Osteocyte (in vitro differentiated cells): ENCODE results near the gene ERCC4. TPM values are rescaled to one million over a fixed set of nuclear protein-coding genes. Genes with fewer than 3 reads are reported as not detected.

Source experiments
- DNase-seq: peaks from one replicate; pipeline ENCODE4 v3.0.0; 2021; ENCODE audit warnings: mixed read lengths; ENCODE audit not compliant: unreplicated experiment; ENCODE audit errors: extremely low spot score
- H3K27ac Mint-ChIP-seq: one replicate; pipeline ENCODE4 v1.8.0; 2021; ENCODE audit warnings: mild to moderate bottlenecking, mixed read lengths; ENCODE audit not compliant: unreplicated experiment
- H3K27me3 Mint-ChIP-seq: one replicate; pipeline ENCODE4 v1.8.0; 2021; ENCODE audit warnings: mixed read lengths; ENCODE audit not compliant: unreplicated experiment
- H3K36me3 Mint-ChIP-seq: one replicate; pipeline ENCODE4 v1.8.0; 2021; ENCODE audit warnings: mixed read lengths; ENCODE audit not compliant: unreplicated experiment
- H3K4me1 Mint-ChIP-seq: one replicate; pipeline ENCODE4 v1.8.0; 2021; ENCODE audit warnings: mixed read lengths; ENCODE audit not compliant: unreplicated experiment
- H3K4me3 Mint-ChIP-seq: one replicate; pipeline ENCODE4 v1.8.0; 2021; ENCODE audit warnings: mild to moderate bottlenecking, moderate library complexity, mixed read lengths; ENCODE audit not compliant: unreplicated experiment
- H3K9me3 Mint-ChIP-seq: one replicate; pipeline ENCODE4 v1.8.0; 2021; ENCODE audit warnings: mixed read lengths; ENCODE audit not compliant: unreplicated experiment
- CTCF ChIP-seq: fragments of 200-600 bp; sonication (generic); IDR thresholded peaks from 2 replicates; pipeline ENCODE4 v1.5.0; 2021; ENCODE audit warnings: antibody characterized with exemption, mild to moderate bottlenecking, moderate library complexity
- long read RNA-seq: library from polyadenylated mRNA; unstranded; transcript quantifications from one replicate; pipeline ENCODE4 v2.0.0, GENCODE V29; 2021
- total RNA-seq: library from RNA; stranded (reverse); gene quantifications from 2 replicates; pipeline ENCODE4 v1.2.1, GENCODE V29; 2021

ERCC4 gene
- total RNA-seq, result 16.0 and 19.7 TPM in 2 replicates
- long read RNA-seq, transcript ERCC4-207 (6 exons, 2,073 nt), result major isoform, 19 of 36 reads
- long read RNA-seq, partial matches to known transcripts, result 12 of 36 reads
- long read RNA-seq, other reads (novel, unspliced or antisense), result 4 of 36 reads

GRCh38 chr16:13919683-13920509 lies at the start of gene ERCC4:
ERCC4 (plus strand) TSS chr16:13920154; CDS start chr16:13920166, 12 bp downstream.
- Mint-ChIP-seq H3K27me3 (peaks cover 14% of the 10 kb centered on the region), H3K27ac (peak within 1 kb of the TSS; percentile 89), H3K4me1 (peaks cover 26% of the 10 kb centered on the region), H3K9me3 (no peaks in the 10 kb centered on the region), H3K36me3 (peaks cover 5% of the 10 kb centered on the region), H3K4me3 (peak within 1 kb of the TSS; percentile 99)
- DNase-seq, result peak; percentile 100
- TF ChIP-seq CTCF, result peak; percentile 97

- no peak overlapping the region for H3K4me3 Mint-ChIP-seq
- peaks cover 6% of the 10 kb centered on the region for H3K27me3 Mint-ChIP-seq
- no peaks in the 10 kb centered on the region for H3K9me3 Mint-ChIP-seq
- H3K36me3 Mint-ChIP-seq, result no peaks in the 10 kb centered on the region
- no peak for DNase-seq
- peak; percentile 45 for TF ChIP-seq CTCF
- no peak overlapping the region for H3K27ac Mint-ChIP-seq
- H3K4me1 Mint-ChIP-seq, result no peaks in the 10 kb centered on the region
Measured at GRCh38 chr16:13873835-13874438, 46.0 kb upstream of the ERCC4 start.

- no peak for DNase-seq
- Mint-ChIP-seq H3K9me3 (no peaks in the 10 kb centered on the region), H3K27ac (no peak overlapping the region), H3K4me1 (no peaks in the 10 kb centered on the region), H3K4me3 (no peak overlapping the region), H3K27me3 (peaks cover 6% of the 10 kb centered on the region), H3K36me3 (no peaks in the 10 kb centered on the region)
- TF ChIP-seq CTCF, result no peak
Measured at GRCh38 chr16:13875614-13876284, 44.2 kb upstream of the ERCC4 start.

- H3K9me3 Mint-ChIP-seq, result no peaks in the 10 kb centered on the region
Measured at GRCh38 chr16:13883276-13883675, 36.7 kb upstream of the ERCC4 start.

More at GRCh38 chr16:13883276-13883675, 36.7 kb upstream of the ERCC4 start:
- no peaks in the 10 kb centered on the region for H3K27me3 Mint-ChIP-seq
- TF ChIP-seq CTCF, result no peak
- no peak for DNase-seq
- H3K27ac Mint-ChIP-seq, result no peak overlapping the region
- H3K36me3 Mint-ChIP-seq, result no peaks in the 10 kb centered on the region
- H3K4me1 Mint-ChIP-seq, result no peaks in the 10 kb centered on the region
- no peak overlapping the region for H3K4me3 Mint-ChIP-seq
